Activated CD8-positive, alpha-beta memory T cell treated with anti-CD3 and anti-CD28 coated beads for 1 hour (primary cell): ENCODE measurements around the gene XKR7.
"Not testable (repeated sequence)": the region's sequence is repeated elsewhere in the genome, so short reads cannot be mapped to it uniquely, and the experiment has no call there.

Experiments
- DNase-seq, 2 donors: peaks; one replicate each; pipeline ENCODE4 v3.0.0-alpha.2; 2020; ENCODE audit warnings: low read depth in 1 of 2; ENCODE audit errors: extremely low read depth in 1 of 2

The XKR7 gene, protein sequence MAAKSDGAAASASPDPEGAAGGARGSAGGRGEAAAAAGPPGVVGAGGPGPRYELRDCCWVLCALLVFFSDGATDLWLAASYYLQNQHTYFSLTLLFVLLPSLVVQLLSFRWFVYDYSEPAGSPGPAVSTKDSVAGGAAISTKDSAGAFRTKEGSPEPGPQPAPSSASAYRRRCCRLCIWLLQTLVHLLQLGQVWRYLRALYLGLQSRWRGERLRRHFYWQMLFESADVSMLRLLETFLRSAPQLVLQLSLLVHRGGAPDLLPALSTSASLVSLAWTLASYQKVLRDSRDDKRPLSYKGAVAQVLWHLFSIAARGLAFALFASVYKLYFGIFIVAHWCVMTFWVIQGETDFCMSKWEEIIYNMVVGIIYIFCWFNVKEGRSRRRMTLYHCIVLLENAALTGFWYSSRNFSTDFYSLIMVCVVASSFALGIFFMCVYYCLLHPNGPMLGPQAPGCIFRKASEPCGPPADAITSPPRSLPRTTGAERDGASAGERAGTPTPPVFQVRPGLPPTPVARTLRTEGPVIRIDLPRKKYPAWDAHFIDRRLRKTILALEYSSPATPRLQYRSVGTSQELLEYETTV

DNA sequence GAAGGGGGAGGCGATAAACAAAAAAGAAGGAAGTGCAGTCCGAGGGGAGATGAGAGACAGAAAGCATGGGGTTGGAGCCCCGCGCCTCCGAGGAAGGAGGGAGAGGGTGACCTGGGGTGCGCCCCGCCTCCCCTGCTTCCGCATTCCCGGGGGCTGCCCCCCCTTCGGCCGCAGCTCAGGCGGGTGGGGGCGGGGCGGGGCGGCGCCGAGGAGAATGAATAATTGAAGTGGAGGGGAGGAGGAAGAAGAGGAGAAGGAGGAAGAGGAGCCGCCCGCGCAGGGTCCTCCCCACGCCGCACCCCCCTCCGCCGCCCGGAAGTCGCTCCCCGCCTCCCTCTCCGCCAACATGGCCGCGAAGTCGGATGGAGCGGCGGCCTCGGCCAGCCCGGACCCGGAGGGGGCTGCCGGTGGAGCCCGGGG, at the start of gene XKR7:
Gene XKR7 (plus strand): TSS at position 322 of the 420 bp plus-strand sequence. CDS start 25 bp downstream, at position 347.
- DNase-seq: no peak

DNA sequence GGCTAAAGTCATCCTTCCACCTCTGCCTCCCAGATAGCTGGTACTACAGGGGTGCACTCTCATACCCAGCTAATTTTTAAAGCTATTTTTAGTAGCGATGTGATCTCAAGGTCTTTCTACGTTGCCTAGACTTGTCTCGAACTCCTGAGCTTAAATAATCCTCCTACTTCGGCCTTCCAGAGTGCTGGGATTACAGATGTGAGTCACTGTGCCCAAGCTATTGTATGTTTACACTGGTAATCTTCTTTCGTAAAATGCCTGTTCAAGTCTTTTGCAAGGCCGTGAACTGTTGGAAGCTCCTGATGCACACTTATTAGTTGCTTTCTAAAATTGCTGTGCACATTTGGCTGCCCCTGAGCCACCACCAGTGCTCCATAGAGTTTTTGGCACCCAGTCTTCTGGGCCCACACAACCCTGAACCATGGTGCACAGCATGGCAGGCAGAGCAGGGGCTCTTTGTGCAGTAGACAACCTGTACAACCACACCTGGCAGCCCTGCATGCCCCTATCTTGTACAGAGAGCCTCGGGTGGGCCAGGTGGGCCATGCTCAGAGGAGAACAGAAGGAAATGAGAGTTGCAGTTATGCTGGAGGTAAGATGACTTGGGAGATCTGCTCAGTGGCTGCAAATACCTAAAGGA, 49.4 kb upstream of the XKR7 start:
- no peak for DNase-seq

DNA sequence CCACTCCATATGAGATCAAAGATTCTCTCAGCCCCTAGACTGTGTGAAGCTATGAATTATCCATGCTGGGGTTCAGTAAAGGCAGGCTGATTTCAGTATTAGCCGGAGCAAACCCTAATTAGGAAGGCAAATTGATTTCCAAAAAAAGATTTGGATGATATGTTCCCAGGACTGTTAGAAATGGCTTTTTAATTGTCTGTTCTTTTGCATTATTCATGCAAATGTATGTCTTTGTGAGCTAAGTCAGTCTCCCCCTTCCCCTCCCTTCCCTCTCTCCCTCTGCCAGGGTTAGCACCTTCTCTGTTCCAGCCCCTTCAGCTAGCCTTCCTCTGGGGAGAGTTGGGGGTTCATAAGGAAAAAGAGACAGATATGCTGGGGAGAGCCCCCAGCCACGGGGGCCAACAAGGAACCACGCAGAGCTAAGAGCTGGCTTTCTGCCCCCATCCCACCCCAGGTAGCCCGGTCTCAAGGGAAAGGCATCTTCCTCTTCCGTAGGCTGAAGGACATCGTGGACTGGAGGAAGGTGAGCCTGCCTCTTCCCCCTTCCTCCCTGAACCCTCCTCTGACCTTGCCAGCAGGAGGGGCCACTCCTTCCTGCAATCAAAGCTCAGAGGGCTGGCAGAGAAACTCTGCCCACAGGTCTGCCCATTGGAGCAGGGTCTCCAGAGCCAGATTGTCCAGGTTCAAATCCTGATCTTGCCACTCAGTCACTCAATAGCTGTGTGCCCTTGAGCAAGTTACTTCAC, 48.4 kb upstream of the XKR7 start:
- DNase-seq: no peak

DNA sequence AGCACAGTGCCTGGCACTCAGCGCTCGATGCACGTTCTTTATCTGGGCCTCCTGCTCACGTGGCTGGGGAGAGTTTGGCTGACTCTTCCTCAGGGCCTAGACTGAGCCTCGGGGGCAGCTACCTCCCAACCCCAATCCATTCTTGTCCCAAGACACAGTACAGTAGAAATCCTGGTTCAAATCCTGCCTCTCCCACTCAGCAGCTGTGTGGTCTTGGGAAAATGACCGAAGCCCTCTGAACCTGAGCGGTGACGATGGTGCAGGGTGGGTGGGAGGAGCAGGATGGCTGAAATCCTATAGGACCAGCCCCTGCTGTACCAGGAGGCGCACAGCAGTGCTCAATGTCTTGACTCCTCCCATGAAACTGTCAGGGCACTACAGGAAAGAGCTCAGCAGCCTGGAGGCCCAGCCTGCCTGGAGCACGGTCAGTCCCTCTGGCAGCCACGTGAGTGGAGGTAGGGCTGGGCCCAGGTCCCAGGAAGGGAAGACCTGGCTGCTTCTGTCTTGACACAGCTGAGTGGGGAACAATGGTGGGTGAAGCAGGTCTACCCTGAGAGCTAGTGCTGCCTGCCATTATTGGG, 47.6 kb upstream of the XKR7 start:
- no peak for DNase-seq

DNA sequence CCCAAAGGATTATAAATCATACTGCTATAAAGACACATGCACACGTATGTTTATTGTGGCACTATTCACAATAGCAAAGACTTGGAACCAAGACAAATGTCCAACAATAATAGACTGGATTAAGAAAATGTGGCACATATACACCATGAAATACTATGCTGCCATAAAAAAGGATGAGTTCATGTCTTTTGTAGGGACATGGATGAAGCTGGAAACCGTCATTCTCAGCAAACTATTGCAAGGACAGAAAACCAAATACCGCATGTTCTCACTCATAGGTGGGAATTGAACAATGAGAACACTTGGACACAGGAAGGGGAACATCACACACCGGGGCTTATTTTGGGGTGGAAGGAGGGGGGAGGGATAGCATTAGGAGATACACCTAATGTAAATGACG, 46.5 kb upstream of the XKR7 start:
- not testable (repeated sequence) for DNase-seq

DNA sequence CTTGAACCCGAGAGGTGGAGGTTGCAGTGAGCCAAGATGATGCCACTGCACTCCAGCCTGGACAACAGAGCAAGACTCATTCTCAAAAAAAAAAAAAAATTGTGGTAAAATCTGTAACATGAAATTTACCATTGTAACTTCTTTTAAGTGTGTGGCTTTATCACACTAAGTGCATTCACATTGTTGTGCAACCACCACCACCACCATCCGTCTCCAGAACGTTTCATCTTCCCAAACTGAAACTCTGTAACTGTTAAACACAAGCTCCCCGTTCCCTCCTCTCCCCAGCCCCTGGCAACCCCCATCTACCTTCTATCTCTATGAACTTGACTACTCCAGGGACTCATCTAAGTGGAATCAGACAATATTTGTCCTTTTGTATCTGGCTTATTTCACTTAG, 45.8 kb upstream of the XKR7 start:
- no peak for DNase-seq

DNA sequence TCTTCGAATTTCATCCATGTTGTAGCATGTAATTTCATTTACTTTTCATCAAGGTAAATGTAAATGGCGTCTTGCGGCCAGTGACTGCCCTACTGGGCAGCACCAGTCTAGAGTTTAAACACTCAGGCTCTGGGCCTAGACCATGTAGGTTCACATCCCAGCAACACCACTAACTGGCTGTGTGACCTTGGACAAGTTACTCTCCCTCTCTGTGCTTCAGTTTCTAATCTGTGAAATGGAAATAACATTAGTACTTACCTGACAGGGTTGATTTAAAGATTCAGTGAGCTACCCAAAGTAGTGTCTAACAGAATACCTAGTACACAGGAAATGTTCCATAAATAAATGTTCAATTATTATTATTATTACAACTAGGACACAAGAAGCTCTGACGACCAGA, 45.4 kb upstream of the XKR7 start:
- no peak for DNase-seq

DNA sequence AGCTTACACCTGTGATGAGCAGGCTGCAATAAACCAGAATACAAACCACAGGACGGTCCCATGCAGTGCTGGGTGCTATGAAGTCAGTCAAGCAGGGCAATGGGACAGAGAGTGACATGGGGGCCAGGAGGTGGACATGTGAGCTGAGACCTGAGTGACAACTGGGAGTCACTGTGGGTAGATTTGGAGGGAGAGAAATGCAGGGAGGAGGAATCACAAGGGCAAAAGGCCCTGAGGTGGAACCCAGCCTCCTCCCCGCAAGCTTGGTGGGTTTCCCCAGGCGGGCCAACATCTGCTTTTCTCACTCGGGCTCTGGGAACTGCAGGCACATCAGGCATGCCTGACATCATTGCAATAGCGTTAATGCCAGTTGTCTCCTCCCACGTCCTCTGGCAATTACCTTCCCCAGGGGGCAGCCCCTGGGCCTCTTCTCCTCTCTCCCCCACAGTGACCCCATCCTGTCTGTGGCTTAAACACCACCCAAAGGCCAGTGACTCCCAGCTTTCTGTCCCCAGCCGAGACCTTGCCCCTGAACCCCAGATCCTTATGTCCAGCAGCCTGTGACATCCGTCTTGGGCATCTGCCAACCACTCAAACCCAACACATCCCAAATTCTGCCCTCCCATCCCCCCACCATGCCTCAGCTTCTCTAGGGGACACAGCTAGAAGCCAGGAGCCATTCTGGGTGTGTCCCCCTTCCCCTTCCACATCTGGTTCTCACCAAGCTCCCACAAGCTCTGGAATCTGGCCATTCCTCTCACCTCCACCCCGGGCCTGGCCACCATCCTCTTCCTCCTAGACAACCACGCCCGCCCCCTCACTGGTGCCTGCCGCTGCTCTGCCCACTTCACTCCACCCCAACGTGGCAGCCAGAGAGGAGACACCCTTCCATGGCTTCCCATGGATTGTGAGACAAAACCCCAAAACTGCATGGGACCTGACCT, 44.3 kb upstream of the XKR7 start:
- DNase-seq: no peak

DNA sequence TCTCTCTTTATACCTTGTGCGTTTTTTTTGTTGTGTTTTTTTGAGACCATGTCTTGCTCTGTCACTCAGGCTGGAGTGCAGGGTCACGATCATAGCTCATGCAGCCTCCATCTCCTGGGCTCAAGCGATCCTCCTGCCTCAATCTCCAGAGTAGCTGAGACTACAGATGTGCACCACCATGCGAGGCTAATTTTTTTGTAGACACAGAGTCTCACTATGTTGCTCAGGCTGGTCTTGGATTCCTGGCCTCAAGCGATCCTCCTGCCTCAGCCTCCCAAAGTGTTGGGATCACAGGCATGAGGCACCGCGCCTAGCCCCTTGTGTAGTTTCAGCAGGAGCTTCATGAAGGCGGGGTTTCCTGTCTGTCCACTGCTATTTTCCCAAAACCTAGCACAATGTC, 43.4 kb upstream of the XKR7 start:
- no peak for DNase-seq

DNA sequence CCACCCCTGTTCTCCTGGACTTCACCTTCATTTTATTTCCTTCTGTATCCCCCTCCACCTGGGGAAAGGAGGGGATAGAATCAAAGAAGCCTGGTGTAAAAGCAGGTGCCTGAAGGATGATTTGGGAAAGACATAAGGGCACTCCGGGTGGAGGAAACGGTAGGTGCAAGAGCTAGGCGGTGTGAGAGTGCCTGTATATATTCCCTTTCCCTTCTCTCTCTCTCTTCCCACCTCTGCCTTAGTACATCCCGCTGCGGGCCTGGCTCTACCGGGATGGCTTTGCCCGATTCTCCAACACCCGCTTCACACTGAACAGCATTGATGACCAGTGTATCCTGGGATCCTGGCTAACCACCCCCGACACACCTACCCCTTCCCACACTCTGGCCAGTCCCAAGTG, 42.3 kb upstream of the XKR7 start:
- DNase-seq: no peak

DNA sequence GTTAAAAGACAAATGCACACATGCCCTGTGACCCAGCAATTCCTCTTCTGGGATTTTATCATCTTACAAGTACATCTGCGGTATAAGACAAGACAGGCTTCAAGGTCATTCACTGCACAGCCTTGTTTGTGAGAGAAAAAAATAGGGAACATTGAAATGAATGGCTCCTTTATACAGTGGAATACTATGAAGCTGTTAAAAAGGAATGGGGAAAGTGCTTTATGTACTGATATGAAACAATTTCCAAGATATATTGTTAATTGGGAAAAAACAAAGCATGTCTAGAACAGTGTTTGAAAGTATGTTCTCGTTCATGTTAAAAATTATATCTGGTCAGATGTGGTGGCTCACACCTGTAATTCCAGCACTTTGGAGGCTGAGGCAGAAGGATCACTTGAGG, 41.5 kb upstream of the XKR7 start:
- no peak for DNase-seq

DNA sequence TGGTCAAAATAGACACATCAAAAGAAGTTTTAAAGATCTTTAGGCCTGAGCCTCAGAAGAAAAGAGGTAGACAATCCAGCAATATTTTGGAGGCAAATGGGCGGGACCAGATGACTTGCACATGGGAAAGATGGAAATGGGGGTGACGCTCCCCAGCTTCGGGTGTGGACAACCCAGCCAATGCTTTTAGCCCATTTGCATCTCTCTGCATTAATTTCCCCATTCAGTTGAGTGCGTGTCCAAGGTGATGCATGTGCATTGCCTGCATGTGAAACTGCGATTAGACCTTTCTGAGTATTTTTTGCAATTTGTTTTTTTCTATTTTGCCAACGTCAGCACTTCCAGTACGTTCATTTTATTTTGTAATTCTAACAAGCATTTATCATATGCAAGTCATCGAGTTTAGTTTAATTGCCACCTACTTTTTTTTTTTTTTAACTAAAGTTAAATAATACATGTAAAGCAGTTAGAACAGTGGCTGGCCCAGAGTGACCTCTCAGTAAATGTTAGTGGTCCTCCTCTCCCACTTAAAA, 40.3 kb upstream of the XKR7 start:
- DNase-seq: no peak

DNA sequence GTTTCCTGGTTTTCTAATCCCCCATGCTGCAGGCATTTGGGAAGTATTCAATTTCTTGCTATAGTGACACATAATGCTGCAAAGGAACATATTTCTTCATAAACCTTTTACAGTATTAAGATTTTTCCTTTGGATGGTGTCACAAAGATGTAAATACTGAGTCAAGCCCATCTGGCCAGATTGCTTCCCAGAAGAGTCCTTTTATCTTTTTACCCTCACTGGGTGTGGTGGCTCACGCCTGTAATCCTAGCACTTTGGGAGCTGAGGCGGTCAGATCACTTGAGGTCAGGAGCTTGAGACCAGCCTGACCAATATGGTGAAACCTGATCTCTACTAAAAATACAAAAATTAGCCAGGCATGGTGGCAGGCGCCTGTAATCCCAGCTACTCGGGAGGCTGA, 38.3 kb upstream of the XKR7 start:
- not testable (repeated sequence) for DNase-seq

DNA sequence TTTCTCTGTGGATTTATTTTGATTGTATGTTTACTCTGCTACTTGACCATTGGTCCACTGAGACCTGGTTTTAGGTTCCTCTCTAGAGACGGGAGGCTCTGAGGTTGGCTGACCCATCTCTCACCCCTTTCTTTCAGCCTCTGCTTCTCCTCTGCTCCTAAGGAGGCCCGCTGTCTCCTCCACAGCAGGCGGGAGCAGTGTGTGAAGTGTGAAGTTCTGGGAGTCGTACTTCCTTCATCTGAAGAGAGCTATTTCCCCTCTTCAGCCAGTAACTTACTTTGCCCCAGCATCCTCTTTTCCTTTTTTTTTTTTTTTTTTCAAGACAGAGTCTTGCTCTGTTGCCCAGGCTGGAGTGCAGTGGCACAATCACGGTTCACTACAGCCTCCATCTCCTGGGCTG, 37.2 kb upstream of the XKR7 start:
- DNase-seq: no peak

DNA sequence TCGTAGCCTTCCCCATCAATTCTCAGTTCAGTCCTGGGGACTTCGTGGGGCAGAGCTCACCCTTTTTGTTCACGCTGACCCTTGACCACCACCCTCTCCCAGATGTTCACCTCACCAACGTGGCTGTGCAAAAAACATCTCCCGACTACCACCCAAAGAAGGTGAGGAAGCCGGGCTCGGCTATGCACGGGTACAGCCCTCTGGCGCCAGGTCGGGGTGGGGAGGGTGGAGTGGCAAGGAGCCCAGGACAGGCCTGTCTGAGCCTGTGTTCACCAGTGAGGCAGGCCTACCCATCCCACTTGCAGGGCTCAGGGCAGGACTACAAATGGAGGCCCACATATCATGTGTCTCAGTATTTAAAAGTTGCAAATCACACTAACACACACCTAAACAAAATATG, 34.3 kb upstream of the XKR7 start:
- no peak for DNase-seq

DNA sequence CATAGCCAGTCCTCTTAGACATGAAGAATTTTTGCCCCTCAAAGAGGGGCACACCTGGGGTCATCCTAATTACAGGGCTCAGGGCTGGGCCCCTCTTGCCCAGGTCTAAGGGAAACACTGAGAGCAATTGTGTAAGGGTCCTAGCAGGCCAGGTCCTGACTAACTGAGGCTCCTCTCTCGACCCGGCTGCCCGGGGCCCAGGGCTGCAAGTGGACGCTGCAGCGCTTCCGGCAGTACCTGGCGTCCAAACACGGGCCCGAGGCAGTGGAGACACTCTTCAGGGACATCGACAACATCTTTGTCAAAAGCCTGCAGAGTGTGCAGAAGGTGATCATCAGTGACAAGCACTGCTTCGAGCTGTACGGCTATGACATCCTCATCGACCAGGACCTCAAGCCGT, 33.5 kb upstream of the XKR7 start:
- no peak for DNase-seq

DNA sequence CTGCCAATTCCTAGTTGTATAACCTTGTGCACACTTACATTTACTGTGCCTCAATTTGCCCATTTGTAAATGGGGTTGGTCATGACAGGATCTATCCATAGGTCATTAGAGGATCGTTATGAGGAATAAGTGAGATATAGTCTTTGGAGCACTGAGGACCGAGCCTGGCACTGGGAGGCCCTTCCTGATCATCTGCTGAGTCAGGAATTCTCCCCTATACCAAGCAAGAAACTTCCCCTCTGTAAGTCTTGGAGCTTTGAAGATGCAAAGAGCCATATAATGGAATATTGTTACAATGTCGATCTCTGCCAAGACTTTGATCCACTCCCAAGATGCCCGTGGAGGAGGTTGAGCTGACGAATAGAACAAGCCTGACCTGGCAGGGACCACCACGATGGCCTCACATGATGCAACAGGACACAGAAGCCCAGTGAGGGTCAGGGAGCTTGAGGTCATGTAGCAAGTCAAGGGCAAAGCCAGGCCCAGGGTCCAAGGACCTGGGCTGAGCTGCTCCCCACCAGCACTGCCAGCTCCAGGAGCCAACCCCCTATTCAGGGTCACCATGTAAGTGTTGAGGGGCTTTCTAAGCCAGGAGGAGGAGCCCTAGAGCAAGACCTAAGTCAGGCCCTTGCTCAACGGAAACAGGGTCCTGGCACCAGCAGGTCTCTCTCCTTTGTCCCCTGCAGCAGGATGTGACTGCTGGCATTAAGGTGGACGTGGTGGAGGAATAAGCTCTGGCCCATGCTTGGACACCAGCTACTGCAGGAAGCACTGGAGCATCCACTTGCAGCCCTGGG, 32.8 kb upstream of the XKR7 start:
- no peak for DNase-seq

DNA sequence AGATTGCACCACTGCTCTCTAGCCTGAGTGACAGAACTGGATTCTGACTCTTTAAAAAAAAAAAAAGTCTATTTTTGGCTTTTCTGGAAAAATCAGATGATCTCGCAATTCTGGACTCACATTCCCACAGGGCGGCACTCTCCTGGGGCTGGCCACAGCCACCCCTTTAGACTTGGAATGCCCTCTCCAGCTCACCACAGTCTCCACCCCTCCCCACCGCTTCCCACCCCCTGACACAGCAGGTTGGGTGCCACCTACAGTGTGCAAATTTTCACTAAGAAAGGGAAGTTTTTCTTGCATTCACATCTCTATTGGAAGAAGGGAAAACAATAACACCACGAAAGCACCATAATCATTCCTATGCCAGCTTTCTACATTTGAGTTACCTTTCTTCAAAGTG, 31.5 kb upstream of the XKR7 start:
- DNase-seq: no peak

DNA sequence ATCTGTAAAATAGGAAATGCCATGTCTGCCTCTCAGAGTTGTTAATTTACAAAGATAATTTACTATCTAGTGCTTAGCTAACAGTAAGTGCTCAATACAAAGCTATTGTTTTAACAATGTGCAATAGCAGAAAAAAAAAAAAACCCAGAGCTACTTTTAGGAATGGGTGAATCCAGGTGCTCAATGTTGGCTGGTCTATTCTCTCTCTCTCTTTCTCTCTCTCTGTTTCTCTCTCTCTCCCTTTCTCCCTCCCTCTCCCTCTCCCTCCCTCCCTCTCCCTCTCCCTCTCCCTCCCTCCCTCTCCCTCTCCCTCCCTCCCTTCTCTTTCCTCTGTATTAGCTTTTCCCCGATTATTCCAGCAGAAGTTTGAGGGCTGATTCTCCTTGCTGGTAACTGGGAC, 30.1 kb upstream of the XKR7 start:
- DNase-seq: no peak
